ENCODE measurements around the gene WWC1. TPM values are rescaled to one million over a fixed set of nuclear protein-coding genes. Genes with fewer than 3 reads are reported as not detected.

The WWC1 gene
- total and polyA plus RNA-seq, 10 of the 15 experiments (the other 5 are each of a cell fraction or from before 2014, with no cell fraction given), result 0.50 to 7.8 (median 2.5) TPM

- ChIA-PET SMC1A (ENCODE audit: uncharacterized antibody, unreplicated experiment) (no interaction called here), RAD21 (ENCODE audit: unreplicated experiment) (no interaction called here), POLR2A (no interaction called here), CTCF (no interaction called here)
- H3K4me3 ChIP-seq, result no peak overlapping the region
- ATAC-seq (no peak), DNase-seq (ENCODE audit: low read depth, low spot score) (no peak), FAIRE-seq (no peak)
- H2AFZ ChIP-seq (ENCODE audit: control insufficient read depth, low read depth, low read length), result no peak overlapping the region
- TF ChIP-seq NFYA (IDR thresholded peaks at IDR 0.05; ENCODE audit: borderline replicate concordance, low read depth, low read length) (no peak), MYC (IDR thresholded peaks at IDR 0.05; ENCODE audit: insufficient read depth, insufficient read length, insufficient replicate concordance, low read length, severe bottlenecking) (no peak), POLR2AphosphoS5 (IDR thresholded peaks at IDR 0.05; ENCODE audit: low read length) (no peak), MTA2 (IDR thresholded peaks at IDR 0.05; ENCODE audit: low read depth) (no peak), SRF (IDR thresholded peaks at IDR 0.05; ENCODE audit: low read depth in 2 of 2, low read length in 2 of 2) (no peak), BRCA1 (IDR thresholded peaks at IDR 0.05; ENCODE audit: low read depth, low read length) (no peak), TARDBP (IDR thresholded peaks at IDR 0.05; ENCODE audit: borderline replicate concordance) (no peak), CREM (IDR thresholded peaks at IDR 0.05; ENCODE audit: low read depth) (no peak), JUND (IDR thresholded peaks at IDR 0.05; ENCODE audit: low read depth, low read length) (no peak), ZBTB4 (CRISPR knock-in tag; IDR thresholded peaks at IDR 0.05) (no peak), SMAD1 (IDR thresholded peaks at IDR 0.05; ENCODE audit: low read depth, partially characterized antibody) (no peak), CBFB (IDR thresholded peaks at IDR 0.05; ENCODE audit: low read depth) (no peak), GATAD2B (conservative IDR thresholded peaks at IDR 0.05; ENCODE audit: low read depth) (no peak), IKZF1 (conservative IDR thresholded peaks at IDR 0.05) (no peak), CBX5 (IDR thresholded peaks at IDR 0.05; ENCODE audit: low read depth) (no peak), ZNF217 (IDR thresholded peaks at IDR 0.05) (no peak), CEBPB (IDR thresholded peaks at IDR 0.05; ENCODE audit: borderline replicate concordance in 1 of 2, low read depth in 2 of 2, low read length in 2 of 2) (no peak), ETV6 (conservative IDR thresholded peaks at IDR 0.05 in 1 of 2, IDR thresholded peaks at IDR 0.05 in 1 of 2; ENCODE audit: borderline replicate concordance in 1 of 2, low read depth in 1 of 2) (no peak)
- TF ChIP-seq, protein P1, sequence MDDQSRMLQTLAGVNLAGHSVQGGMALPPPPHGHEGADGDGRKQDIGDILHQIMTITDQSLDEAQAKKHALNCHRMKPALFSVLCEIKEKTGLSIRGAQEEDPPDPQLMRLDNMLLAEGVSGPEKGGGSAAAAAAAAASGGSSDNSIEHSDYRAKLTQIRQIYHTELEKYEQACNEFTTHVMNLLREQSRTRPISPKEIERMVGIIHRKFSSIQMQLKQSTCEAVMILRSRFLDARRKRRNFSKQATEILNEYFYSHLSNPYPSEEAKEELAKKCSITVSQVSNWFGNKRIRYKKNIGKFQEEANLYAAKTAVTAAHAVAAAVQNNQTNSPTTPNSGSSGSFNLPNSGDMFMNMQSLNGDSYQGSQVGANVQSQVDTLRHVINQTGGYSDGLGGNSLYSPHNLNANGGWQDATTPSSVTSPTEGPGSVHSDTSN (IDR thresholded peaks at IDR 0.05; ENCODE audit: insufficient replicate concordance, low read depth, low read length), result no peak
- TF ChIP-seq, protein P2, sequence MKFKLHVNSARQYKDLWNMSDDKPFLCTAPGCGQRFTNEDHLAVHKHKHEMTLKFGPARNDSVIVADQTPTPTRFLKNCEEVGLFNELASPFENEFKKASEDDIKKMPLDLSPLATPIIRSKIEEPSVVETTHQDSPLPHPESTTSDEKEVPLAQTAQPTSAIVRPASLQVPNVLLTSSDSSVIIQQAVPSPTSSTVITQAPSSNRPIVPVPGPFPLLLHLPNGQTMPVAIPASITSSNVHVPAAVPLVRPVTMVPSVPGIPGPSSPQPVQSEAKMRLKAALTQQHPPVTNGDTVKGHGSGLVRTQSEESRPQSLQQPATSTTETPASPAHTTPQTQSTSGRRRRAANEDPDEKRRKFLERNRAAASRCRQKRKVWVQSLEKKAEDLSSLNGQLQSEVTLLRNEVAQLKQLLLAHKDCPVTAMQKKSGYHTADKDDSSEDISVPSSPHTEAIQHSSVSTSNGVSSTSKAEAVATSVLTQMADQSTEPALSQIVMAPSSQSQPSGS (IDR thresholded peaks at IDR 0.05; ENCODE audit: low read length), result no peak
- 89% methylated on average over 7 of the region's 7 CpGs for WGBS (ENCODE audit: insufficient coverage, insufficient replicate concordance, low lambda C conversion rate, missing lambda C conversion rate)
- H3K27ac ChIP-seq (ENCODE audit: control insufficient read depth, insufficient read depth), result no peak overlapping the region
- H3K79me2 ChIP-seq (ENCODE audit: control insufficient read depth, insufficient read depth, low read length), result no peaks in the 10 kb centered on the region
- no peaks in the 10 kb centered on the region for H3K36me3 ChIP-seq (ENCODE audit: control insufficient read depth in 2 of 2, insufficient read depth in 2 of 2, low read length in 1 of 2)
- no peak overlapping the region for H3K4me2 ChIP-seq (ENCODE audit: control insufficient read depth, insufficient read depth)
- intact Hi-C loops (cut with micrococcal nuclease; ENCODE audit: unreplicated experiment) (no loop called here), in situ Hi-C loops (cut with MboI) (no loop called here)
- no peaks in the 10 kb centered on the region; a peak in 1 of 4 replicates for H3K27me3 ChIP-seq (replicated peaks in 1 of 2; ENCODE audit: control insufficient read depth in 2 of 2, insufficient read depth in 2 of 2, low read length in 1 of 2)
- H4K20me1 ChIP-seq (ENCODE audit: control insufficient read depth, insufficient read depth), result no peaks in the 10 kb centered on the region
- peaks cover 17% of the 10 kb centered on the region for H3K4me1 ChIP-seq (ENCODE audit: control insufficient read depth, insufficient read depth, low read length)
- no peaks in the 10 kb centered on the region; the same call in 2 of the 3 replicates for H3K9me3 ChIP-seq (replicated peaks; ENCODE audit: control insufficient read depth, insufficient read depth, low read length)
- BruUV-seq (replicated peaks), result no TSS peak
- H3K9ac ChIP-seq (ENCODE audit: control insufficient read depth, insufficient read depth, low read length), result no peak overlapping the region
Observed at GRCh38 chr5:168251259-168251658, 40.2 kb upstream of the WWC1 start.
